ENCODE measurements around the gene VSIG4. TPM values are rescaled to one million over a fixed set of nuclear protein-coding genes. Genes with fewer than 3 reads are reported as not detected.

VSIG4 gene
- total and polyA plus RNA-seq, 2 of the 8 experiments (the other 6 are each of a cell fraction or from before 2014, with no cell fraction given): not detected

DNA sequence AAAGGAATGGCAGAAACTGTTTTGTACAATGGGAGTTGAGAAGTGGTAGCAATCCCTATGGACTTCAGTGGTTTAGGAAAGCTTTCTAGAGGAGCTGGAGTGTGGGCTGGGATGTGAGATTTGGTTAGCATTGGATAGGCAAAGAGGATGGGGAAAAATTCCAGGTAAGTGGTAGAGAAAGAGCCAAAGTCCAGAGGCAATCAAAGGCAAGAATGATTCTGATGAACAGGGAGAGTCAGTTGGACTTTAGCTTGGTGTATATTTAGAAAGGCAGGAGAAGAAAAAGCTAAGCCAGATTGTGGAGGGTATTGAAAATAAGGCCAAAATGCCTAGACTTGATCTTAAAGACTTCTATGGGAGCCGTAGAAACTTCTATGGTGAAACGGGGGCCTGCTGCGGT is 3.7 kb upstream of the VSIG4 start:
- WGBS, 2 experiments (ENCODE audit: extremely low coverage in 1 of 2, insufficient coverage in 1 of 2, insufficient read length in 1 of 2, insufficient replicate concordance in 2 of 2, low coverage in 1 of 2, low lambda C conversion rate in 2 of 2, missing lambda C conversion rate in 1 of 2): 89% methylated on average over 3 of the region's 3 CpGs; no CpG with 5 or more reads in 1 of the 2 experiments
- ChIA-PET CTCF (ENCODE audit: partially characterized antibody) (no interaction called here), POLR2A (ENCODE audit: partially characterized antibody) (no interaction called here)
- Histone ChIP-seq H4K5ac (ENCODE audit: insufficient read length, low read depth, low read length) (no peak overlapping the region), H4K8ac (ENCODE audit: extremely low read depth, insufficient read depth, low read length) (no peak overlapping the region), H2BK20ac (ENCODE audit: low read length) (no peak overlapping the region), H2BK120ac (replicated peaks; ENCODE audit: low read depth, low read length) (no peak overlapping the region), H3K36me3 (ENCODE audit: control insufficient read depth in 2 of 4, insufficient read depth in 4 of 4, low read length in 3 of 4) (no peaks in the 10 kb centered on the region), H3K4me3 (ENCODE audit: extremely low read depth in 1 of 4, insufficient read depth in 2 of 4, low read depth in 3 of 4, low read length in 4 of 4) (no peak overlapping the region), H4K20me1 (replicated peaks in 1 of 2; ENCODE audit: control insufficient read depth in 1 of 2, insufficient read depth in 2 of 2, low read length in 2 of 2) (no peaks in the 10 kb centered on the region), H3K4me2 (ENCODE audit: insufficient read depth in 1 of 2, low read depth in 2 of 2, low read length in 2 of 2) (no peak overlapping the region), H3K27ac (ENCODE audit: low read depth, low read length) (no peak overlapping the region), H3K14ac (ENCODE audit: insufficient read length) (no peak overlapping the region), H3K23me2 (ENCODE audit: low read depth, low read length) (no peaks in the 10 kb centered on the region; the same call in 1 of the 2 replicates), H2BK5ac (ENCODE audit: low read depth, low read length) (no peak overlapping the region), H3K79me2 (ENCODE audit: control insufficient read depth in 1 of 2, insufficient read depth in 2 of 2, low read length in 2 of 2) (no peaks in the 10 kb centered on the region), H2BK12ac (ENCODE audit: low read depth, low read length) (no peak overlapping the region), H3K79me1 (ENCODE audit: low read depth, low read length) (no peaks in the 10 kb centered on the region), H2AFZ (ENCODE audit: low read length) (no peak overlapping the region), H3K18ac (ENCODE audit: extremely low read depth, low read length) (no peak overlapping the region), H3K4ac (replicated peaks; ENCODE audit: insufficient read length, low read depth, low read length) (no peak overlapping the region), H2BK15ac (ENCODE audit: low read length) (no peak overlapping the region), H3K9me3 (ENCODE audit: insufficient read depth in 2 of 2, low read depth in 1 of 2, low read length in 1 of 2) (peaks cover 0 to 23% of the 10 kb centered on the region in 2 experiments; a peak in 1 of 4 replicates), H3K56ac (replicated peaks; ENCODE audit: insufficient read length, low read depth, low read length) (no peak overlapping the region), H3K9ac (replicated peaks in 1 of 4; ENCODE audit: extremely low read depth in 1 of 4, low read depth in 3 of 4, low read length in 3 of 4) (no peak overlapping the region), H2AK5ac (ENCODE audit: low read depth, low read length) (no peak overlapping the region), H3K23ac (ENCODE audit: insufficient read length) (no peak overlapping the region), H4K91ac (replicated peaks; ENCODE audit: insufficient read length, low read length) (no peak overlapping the region), H3K27me3 (replicated peaks in 1 of 4; ENCODE audit: control insufficient read depth in 3 of 4, extremely low read depth in 1 of 4, insufficient read depth in 3 of 4, low read length in 3 of 4) (no peaks in the 10 kb centered on the region), H3K4me1 (replicated peaks in 1 of 4; ENCODE audit: control insufficient read depth in 3 of 4, insufficient read depth in 4 of 4, low read length in 3 of 4) (no peaks in the 10 kb centered on the region)
- TF ChIP-seq JUN (IDR thresholded peaks at IDR 0.05; ENCODE audit: low read depth, low read length) (no peak), TAF1 (IDR thresholded peaks at IDR 0.05; ENCODE audit: low read depth, low read length) (no peak), SAP30 (IDR thresholded peaks at IDR 0.05; ENCODE audit: insufficient read depth, insufficient replicate concordance, low read length) (no peak), YY1 (IDR thresholded peaks at IDR 0.05; ENCODE audit: low read depth, low read length) (no peak), GABPA (IDR thresholded peaks at IDR 0.05; ENCODE audit: borderline replicate concordance, insufficient read depth, low read length) (no peak)
- TF ChIP-seq, protein P1, sequence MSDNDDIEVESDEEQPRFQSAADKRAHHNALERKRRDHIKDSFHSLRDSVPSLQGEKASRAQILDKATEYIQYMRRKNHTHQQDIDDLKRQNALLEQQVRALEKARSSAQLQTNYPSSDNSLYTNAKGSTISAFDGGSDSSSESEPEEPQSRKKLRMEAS (IDR thresholded peaks at IDR 0.05): no peak
- TF ChIP-seq, protein P2, sequence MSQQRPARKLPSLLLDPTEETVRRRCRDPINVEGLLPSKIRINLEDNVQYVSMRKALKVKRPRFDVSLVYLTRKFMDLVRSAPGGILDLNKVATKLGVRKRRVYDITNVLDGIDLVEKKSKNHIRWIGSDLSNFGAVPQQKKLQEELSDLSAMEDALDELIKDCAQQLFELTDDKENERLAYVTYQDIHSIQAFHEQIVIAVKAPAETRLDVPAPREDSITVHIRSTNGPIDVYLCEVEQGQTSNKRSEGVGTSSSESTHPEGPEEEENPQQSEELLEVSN (IDR thresholded peaks at IDR 0.05): no peak
- DNase-seq (ENCODE audit: low read depth in 1 of 2, low spot score in 2 of 2) (no peak), FAIRE-seq (no peak)

All from H1 (cell line).